CD4-positive, alpha-beta T cell (primary cell): Measurements from ENCODE around the gene FBXO27. TPM values are rescaled to one million over a fixed set of nuclear protein-coding genes. Genes with fewer than 3 reads are reported as not detected.

Experiments used
- ATAC-seq: fragments of 200-7000 bp; cut with Tn5 transposase; one replicate; pipeline ENCODE4 v1.10.0; 2022; ENCODE audit warnings: mild to moderate bottlenecking; ENCODE audit not compliant: poor library complexity
- CTCF ChIA-PET: fragments of 350-600 bp; sonication (Branson Sonifier 250); formaldehyde crosslinking; loops from one replicate; lab custom pipeline; 2021; ENCODE audit warnings: antibody characterized with exemption, inconsistent platforms; lab: Charles Lee
- POLR2A ChIA-PET: fragments of 350-600 bp; sonication (Branson Sonifier 250); formaldehyde crosslinking; loops from one replicate; lab custom pipeline; 2021; ENCODE audit warnings: antibody characterized with exemption, inconsistent platforms; lab: Charles Lee
- DNase-seq, 14 experiments: peaks; one replicate each; pipeline ENCODE4 v3.0.0-alpha.2; 2013 to 2020; ENCODE audit warnings: mixed read lengths in 2 of 14
- H3K27ac ChIP-seq, 2 donors: one replicate each; pipeline versions ENCODE4 v1.5.1 to v1.7.0; 2013; ENCODE audit warnings: low read length in 2 of 2, low read depth in 1 of 2, mild to moderate bottlenecking in 1 of 2
- H3K27me3 ChIP-seq, 2 experiments: 1 replicate in 1 of 2; 2 replicates in 1 of 2; pipeline versions ENCODE4 v1.6.1 to v1.7.0; 2013; ENCODE audit warnings: low read length in 2 of 2, control low read depth in 1 of 2, mild to moderate bottlenecking in 1 of 2, moderate library complexity in 1 of 2; ENCODE audit not compliant: insufficient read depth in 2 of 2, control insufficient read depth in 1 of 2
- H3K36me3 ChIP-seq: one replicate; pipeline ENCODE4 v1.6.1; 2013; ENCODE audit warnings: low read length, control low read depth; ENCODE audit not compliant: insufficient read depth
- H3K4me1 ChIP-seq: one replicate; pipeline ENCODE4 v1.6.1; 2013; ENCODE audit warnings: low read length, control low read depth; ENCODE audit not compliant: insufficient read depth
- H3K4me3 ChIP-seq: one replicate; pipeline ENCODE4 v1.5.1; 2013; ENCODE audit warnings: mild to moderate bottlenecking, low read length, moderate library complexity
- H3K9me3 ChIP-seq, 2 experiments: 1 replicate in 1 of 2; 2 replicates in 1 of 2; pipeline versions ENCODE4 v1.6.1 to v1.7.0; 2013; ENCODE audit warnings: low read length in 2 of 2, mild to moderate bottlenecking in 2 of 2, control low read depth in 1 of 2, moderate library complexity in 1 of 2; ENCODE audit not compliant: control insufficient read depth in 1 of 2, insufficient read depth in 1 of 2
- H3K27ac Mint-ChIP-seq: one replicate; pipeline ENCODE4 v1.8.0; 2020; ENCODE audit warnings: mixed read lengths
- H3K27me3 Mint-ChIP-seq: one replicate; pipeline ENCODE4 v1.8.0; 2021; ENCODE audit warnings: mixed read lengths
- H3K36me3 Mint-ChIP-seq: one replicate; pipeline ENCODE4 v1.8.0; 2021; ENCODE audit warnings: low read depth, mixed read lengths
- H3K4me1 Mint-ChIP-seq: one replicate; pipeline ENCODE4 v1.8.0; 2021; ENCODE audit warnings: low read depth, mixed read lengths
- H3K4me3 Mint-ChIP-seq: one replicate; pipeline ENCODE4 v1.8.0; 2020; ENCODE audit warnings: mild to moderate bottlenecking, mixed read lengths
- H3K9me3 Mint-ChIP-seq: one replicate; pipeline ENCODE4 v1.8.0; 2020; ENCODE audit warnings: mixed read lengths
- CTCF ChIP-seq: fragments of 200-600 bp; IDR thresholded peaks from one replicate; pipeline ENCODE4 v1.8.0; 2022; ENCODE audit warnings: antibody characterized with exemption, mild to moderate bottlenecking
- intact Hi-C, 2 experiments: fragments of 100-400 bp; cut with DNase I in 1 of 2; cut with micrococcal nuclease in 1 of 2; formaldehyde crosslinking; loops; one replicate each; pipeline versions ENCODE4 v1.15.1 to v1.9.0; 2023 to 2025; cut with DNase I, micrococcal nuclease
- total RNA-seq, 174 experiments: library from RNA in 2 of 174; stranded (reverse) in 2 of 174; gene quantifications; one replicate each; pipeline ENCODE4 v1.2.3 and lab custom pipeline; 2021 to 2026

Gene FBXO27
- total RNA-seq, 2 experiments from 2014 or later, result 0.11 TPM; not detected in 1

- Mint-ChIP-seq H3K27ac (no peak overlapping the region), H3K27me3 (peaks cover 35% of the 10 kb centered on the region), H3K4me3 (no peak overlapping the region), H3K36me3 (no peaks in the 10 kb centered on the region), H3K4me1 (no peaks in the 10 kb centered on the region), H3K9me3 (no peaks in the 10 kb centered on the region)
- TF ChIP-seq CTCF, result no peak
- Histone ChIP-seq H3K4me1 (no peaks in the 10 kb centered on the region), H3K36me3 (no peaks in the 10 kb centered on the region), H3K27me3 (no peaks in the 10 kb centered on the region), H3K4me3 (no peak overlapping the region), H3K9me3 (peaks cover 0 to 3% of the 10 kb centered on the region in 2 experiments), H3K27ac (no peak overlapping the region)
- DNase-seq (no peak), ATAC-seq (no peak)
- intact Hi-C loops, result no loop called here
- ChIA-PET CTCF (no interaction called here), POLR2A (no interaction called here)
Measured at GRCh38 chr19:39017646-39018045, 14.7 kb downstream of the FBXO27 start.

DNA sequence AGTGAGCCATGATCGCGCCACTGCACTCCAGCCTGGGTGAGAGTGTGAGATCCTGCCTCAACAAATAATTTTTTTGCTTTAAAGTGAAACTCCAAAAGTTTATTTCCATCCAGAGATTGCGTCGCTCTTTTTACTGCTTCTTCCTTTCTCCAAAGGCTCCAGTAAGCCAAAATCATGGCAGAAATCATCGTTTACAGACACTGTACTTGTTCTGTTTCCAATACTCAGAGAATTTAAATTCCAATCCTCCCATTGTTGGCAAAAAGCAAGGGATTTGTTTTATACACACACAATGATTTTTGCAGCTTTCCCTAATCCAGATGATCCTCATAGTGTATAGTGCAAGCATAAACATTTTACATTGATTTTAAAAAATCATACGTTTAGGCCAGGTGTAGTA lies 15.3 kb downstream of the FBXO27 start:
- Histone ChIP-seq H3K36me3 (no peaks in the 10 kb centered on the region), H3K27ac (no peak overlapping the region), H3K4me3 (no peak overlapping the region), H3K27me3 (no peaks in the 10 kb centered on the region), H3K4me1 (no peaks in the 10 kb centered on the region), H3K9me3 (peaks cover 0 to 3% of the 10 kb centered on the region in 2 experiments)
- no peak for TF ChIP-seq CTCF
- H3K27ac Mint-ChIP-seq, result no peak overlapping the region
- CTCF ChIA-PET, result no interaction called here
- H3K9me3 Mint-ChIP-seq, result no peaks in the 10 kb centered on the region
- ATAC-seq (no peak), DNase-seq (no peak)
- no peaks in the 10 kb centered on the region for H3K4me1 Mint-ChIP-seq
- intact Hi-C loops, result no loop called here
- no peaks in the 10 kb centered on the region for H3K36me3 Mint-ChIP-seq
- POLR2A ChIA-PET, result no interaction called here
- no peak overlapping the region for H3K4me3 Mint-ChIP-seq
- peaks cover 35% of the 10 kb centered on the region for H3K27me3 Mint-ChIP-seq

DNA sequence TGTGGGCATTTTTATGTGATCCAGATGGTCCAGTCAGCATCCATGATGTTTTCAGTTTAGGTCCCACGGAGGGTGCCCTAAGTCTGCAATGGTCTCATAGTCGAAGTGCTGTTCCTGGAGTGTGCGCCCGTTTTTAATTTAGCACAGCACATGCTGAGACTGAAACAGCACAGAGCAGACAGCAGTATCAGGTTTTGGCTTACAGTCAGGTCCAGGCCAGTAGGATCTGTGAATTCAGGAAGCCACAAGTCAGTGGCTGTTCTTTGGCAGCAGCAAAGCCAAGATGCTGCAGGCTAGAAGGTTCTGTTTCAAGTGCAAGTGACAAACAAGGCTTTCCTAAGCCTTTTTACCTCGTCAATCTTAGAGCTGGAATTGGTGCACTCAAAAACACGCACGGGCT lies 18.3 kb downstream of the FBXO27 start:
- Histone ChIP-seq H3K27ac (no peak overlapping the region), H3K36me3 (no peaks in the 10 kb centered on the region), H3K4me1 (no peaks in the 10 kb centered on the region), H3K4me3 (no peak overlapping the region), H3K9me3 (peaks cover 0 to 3% of the 10 kb centered on the region in 2 experiments), H3K27me3 (no peaks in the 10 kb centered on the region)
- intact Hi-C loops, result no loop called here
- TF ChIP-seq CTCF, result no peak
- H3K27me3 Mint-ChIP-seq, result peaks cover 21% of the 10 kb centered on the region
- POLR2A ChIA-PET, result no interaction called here
- no peak overlapping the region for H3K4me3 Mint-ChIP-seq
- no peaks in the 10 kb centered on the region for H3K9me3 Mint-ChIP-seq
- no peak for DNase-seq
- no peaks in the 10 kb centered on the region for H3K36me3 Mint-ChIP-seq
- ATAC-seq, result no peak
- H3K4me1 Mint-ChIP-seq, result no peaks in the 10 kb centered on the region
- no peak overlapping the region for H3K27ac Mint-ChIP-seq
- CTCF ChIA-PET, result no interaction called here
